H7 (cell line): Measurements from ENCODE around the gene AUH. TPM values are rescaled to one million over a fixed set of nuclear protein-coding genes. Genes with fewer than 3 reads are reported as not detected.
A peak's percentile ranks its signal among the peaks of the same experiment; 100 is the strongest.
"Not testable (repeated sequence)": the region's sequence is repeated elsewhere in the genome, so short reads cannot be mapped to it uniquely, and the experiment has no call there.

ENCODE experiments used
- DNase-seq: peaks from one replicate; pipeline ENCODE4 v3.0.0; 2012
- H3K27me3 ChIP-seq: 2 replicates; pipeline ENCODE4 v1.6.0; 2011; ENCODE audit warnings: mild to moderate bottlenecking, low read length; ENCODE audit not compliant: control insufficient read depth, insufficient read depth
- H3K36me3 ChIP-seq: replicated peaks from 2 replicates; pipeline ENCODE4 v1.5.1; 2011; ENCODE audit warnings: low read length; ENCODE audit not compliant: control insufficient read depth, insufficient read depth
- H3K4me3 ChIP-seq: 2 replicates; pipeline ENCODE4 v1.5.1; 2011; ENCODE audit warnings: low read depth, mild to moderate bottlenecking, control low read depth, low read length, moderate library complexity; ENCODE audit not compliant: insufficient read depth
- total RNA-seq: library from RNA; depleted of rRNA; stranded (reverse); fragments of >200 nt; shearing (Covaris generic); gene quantifications from 2 replicates; pipeline ENCODE4 v1.2.3, GENCODE V29; 2014

Gene AUH
- total RNA-seq, 1 experiment from 2014 or later: 24.4 TPM

GRCh38 chr9:91391412-91391811 lies 29.7 kb upstream of the AUH start:
- Histone ChIP-seq H3K27me3 (no peaks in the 10 kb centered on the region), H3K4me3 (no peak overlapping the region), H3K36me3 (no peaks in the 10 kb centered on the region)
- no peak for DNase-seq

GRCh38 chr9:91389686-91390085 lies 28.0 kb upstream of the AUH start:
- not testable (repeated sequence) for H3K27me3 ChIP-seq, H3K36me3 ChIP-seq, H3K4me3 ChIP-seq, DNase-seq

- H3K36me3 ChIP-seq: no peaks in the 10 kb centered on the region
- H3K4me3 ChIP-seq: no peak overlapping the region
- no peaks in the 10 kb centered on the region for H3K27me3 ChIP-seq
- no peak for DNase-seq
Observed at GRCh38 chr9:91386765-91387164, 25.0 kb upstream of the AUH start.

- H3K27me3 ChIP-seq: no peaks in the 10 kb centered on the region
- no peaks in the 10 kb centered on the region for H3K36me3 ChIP-seq
Observed at GRCh38 chr9:91384954-91385353, 23.2 kb upstream of the AUH start.

GRCh38 chr9:91383577-91383976 lies 21.9 kb upstream of the AUH start:
- H3K27me3 ChIP-seq: no peaks in the 10 kb centered on the region
- H3K4me3 ChIP-seq: no peak overlapping the region
- no peak for DNase-seq
- H3K36me3 ChIP-seq: no peaks in the 10 kb centered on the region

More at GRCh38 chr9:91384954-91385353, 23.2 kb upstream of the AUH start:
- no peak overlapping the region for H3K4me3 ChIP-seq
- no peak for DNase-seq

- DNase-seq: no peak
- Histone ChIP-seq H3K4me3 (no peak overlapping the region), H3K27me3 (no peaks in the 10 kb centered on the region), H3K36me3 (no peaks in the 10 kb centered on the region)
Observed at GRCh38 chr9:91382298-91382697, 20.6 kb upstream of the AUH start.

- no peak for DNase-seq
- no peaks in the 10 kb centered on the region for H3K27me3 ChIP-seq
- H3K4me3 ChIP-seq: no peak overlapping the region
Observed at GRCh38 chr9:91379426-91379825, 17.7 kb upstream of the AUH start.

GRCh38 chr9:91378695-91379127 lies 17.0 kb upstream of the AUH start:
- Histone ChIP-seq H3K27me3 (no peaks in the 10 kb centered on the region), H3K4me3 (no peak overlapping the region), H3K36me3 (no peaks in the 10 kb centered on the region)
- no peak for DNase-seq

More at GRCh38 chr9:91379426-91379825, 17.7 kb upstream of the AUH start:
- H3K36me3 ChIP-seq: no peaks in the 10 kb centered on the region

GRCh38 chr9:91378054-91378453 lies 16.3 kb upstream of the AUH start:
- not testable (repeated sequence) for H3K4me3 ChIP-seq, DNase-seq, H3K36me3 ChIP-seq, H3K27me3 ChIP-seq

- DNase-seq: no peak
- no peaks in the 10 kb centered on the region for H3K36me3 ChIP-seq
- no peak overlapping the region for H3K4me3 ChIP-seq
- H3K27me3 ChIP-seq: no peaks in the 10 kb centered on the region
Observed at GRCh38 chr9:91376239-91376638, 14.5 kb upstream of the AUH start.

GRCh38 chr9:91374939-91375338 lies 13.2 kb upstream of the AUH start:
- Histone ChIP-seq H3K36me3 (no peaks in the 10 kb centered on the region), H3K4me3 (no peak overlapping the region), H3K27me3 (no peaks in the 10 kb centered on the region)
- DNase-seq: no peak

- no peaks in the 10 kb centered on the region for H3K36me3 ChIP-seq
- H3K4me3 ChIP-seq: no peak overlapping the region
- DNase-seq: no peak
- H3K27me3 ChIP-seq: no peaks in the 10 kb centered on the region
Observed at GRCh38 chr9:91371894-91372293, 10.2 kb upstream of the AUH start.

- DNase-seq, H3K36me3 ChIP-seq, H3K27me3 ChIP-seq, H3K4me3 ChIP-seq: not testable (repeated sequence)
Observed at GRCh38 chr9:91370006-91370405, 8.3 kb upstream of the AUH start.

GRCh38 chr9:91364702-91365101 lies 3.0 kb upstream of the AUH start:
- Histone ChIP-seq H3K27me3 (no peaks in the 10 kb centered on the region), H3K4me3 (no peak overlapping the region), H3K36me3 (no peaks in the 10 kb centered on the region; the same call in 1 of the 2 replicates)
- DNase-seq: no peak

GRCh38 chr9:91364005-91364404 lies 2.3 kb upstream of the AUH start:
- DNase-seq: no peak
- Histone ChIP-seq H3K27me3 (no peaks in the 10 kb centered on the region), H3K36me3 (peaks cover 2% of the 10 kb centered on the region; the same call in 1 of the 2 replicates), H3K4me3 (no peak overlapping the region)

GRCh38 chr9:91362051-91362611 lies 413 bp upstream of the AUH start:
- Histone ChIP-seq H3K36me3 (peaks cover 2% of the 10 kb centered on the region), H3K4me3 (0 out of 2 replicates have a peak overlapping the region, but pooled peaks have one; percentile 1), H3K27me3 (no peaks in the 10 kb centered on the region)
- DNase-seq: no peak
